ENCODE results near the gene MEIS2.

DNA sequence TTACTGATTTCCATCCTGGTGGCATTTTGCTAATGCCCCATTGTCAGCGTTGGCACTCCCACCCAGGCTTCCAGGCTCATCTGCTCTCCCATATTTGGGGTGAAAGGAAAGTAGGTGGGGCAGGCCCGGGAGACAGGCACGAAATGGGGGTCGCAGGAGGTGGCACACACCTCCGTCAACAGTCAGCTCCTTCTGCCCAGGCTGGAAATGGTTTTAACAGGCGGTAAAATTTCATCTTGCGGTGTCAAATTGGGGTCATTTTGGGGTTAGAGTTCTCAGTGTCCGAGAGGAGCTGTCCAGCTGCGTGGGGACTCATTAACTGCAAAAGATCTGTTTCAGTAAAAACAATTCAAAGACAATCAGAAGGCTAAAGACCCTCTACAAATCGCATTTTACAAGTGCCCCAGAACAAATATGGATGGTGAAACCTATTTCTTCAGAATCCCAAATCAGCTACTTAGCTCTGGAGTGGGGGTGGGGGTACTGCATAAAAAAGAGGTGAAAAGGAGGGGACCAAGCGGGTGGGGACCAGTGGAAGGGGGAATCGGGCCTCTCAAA, 4.2 kb upstream of the MEIS2 start:
- TF ChIP-seq, protein P1, sequence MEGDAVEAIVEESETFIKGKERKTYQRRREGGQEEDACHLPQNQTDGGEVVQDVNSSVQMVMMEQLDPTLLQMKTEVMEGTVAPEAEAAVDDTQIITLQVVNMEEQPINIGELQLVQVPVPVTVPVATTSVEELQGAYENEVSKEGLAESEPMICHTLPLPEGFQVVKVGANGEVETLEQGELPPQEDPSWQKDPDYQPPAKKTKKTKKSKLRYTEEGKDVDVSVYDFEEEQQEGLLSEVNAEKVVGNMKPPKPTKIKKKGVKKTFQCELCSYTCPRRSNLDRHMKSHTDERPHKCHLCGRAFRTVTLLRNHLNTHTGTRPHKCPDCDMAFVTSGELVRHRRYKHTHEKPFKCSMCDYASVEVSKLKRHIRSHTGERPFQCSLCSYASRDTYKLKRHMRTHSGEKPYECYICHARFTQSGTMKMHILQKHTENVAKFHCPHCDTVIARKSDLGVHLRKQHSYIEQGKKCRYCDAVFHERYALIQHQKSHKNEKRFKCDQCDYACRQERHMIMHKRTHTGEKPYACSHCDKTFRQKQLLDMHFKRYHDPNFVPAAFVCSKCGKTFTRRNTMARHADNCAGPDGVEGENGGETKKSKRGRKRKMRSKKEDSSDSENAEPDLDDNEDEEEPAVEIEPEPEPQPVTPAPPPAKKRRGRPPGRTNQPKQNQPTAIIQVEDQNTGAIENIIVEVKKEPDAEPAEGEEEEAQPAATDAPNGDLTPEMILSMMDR (IDR thresholded peaks at IDR 0.05; ENCODE audit: low read length): no peak
- TF ChIP-seq EZH2 (IDR thresholded peaks at IDR 0.05; ENCODE audit: borderline replicate concordance, low read length): no peak

Measured in OCI-LY1 (cell line).